Stomach (tissue), 4 donors: ENCODE results near the gene HDHD5.
"Not testable (repeated sequence)": the region's sequence is repeated elsewhere in the genome, so short reads cannot be mapped to it uniquely, and the experiment has no call there.

Source experiments
- POLR2A ChIP-seq, 4 donors: fragments of 450-650 bp; IDR thresholded peaks; one replicate each; pipeline ENCODE4 v1.6.1; 2016; ENCODE audit warnings: antibody characterized with exemption in 4 of 4, control low read depth in 2 of 4, mild to moderate bottlenecking in 1 of 4, moderate library complexity in 1 of 4
- POLR2AphosphoS5 ChIP-seq, 3 donors: sonication (generic); formaldehyde crosslinking; IDR thresholded peaks; one replicate each; pipeline ENCODE4 v1.6.1; 2016; ENCODE audit warnings: antibody characterized with exemption in 3 of 3
- TF ChIP-seq, protein P1 (sequence below), 7 experiments: fragments of 450-650 bp in 4 of 7; fragments of 200-600 bp in 3 of 7; sonication (generic) in 3 of 7; IDR thresholded peaks; one replicate each; pipeline ENCODE4 v1.5.1; 2016 to 2019; ENCODE audit warnings: antibody characterized with exemption in 7 of 7, control low read depth in 2 of 7, mild to moderate bottlenecking in 1 of 7

DNA sequence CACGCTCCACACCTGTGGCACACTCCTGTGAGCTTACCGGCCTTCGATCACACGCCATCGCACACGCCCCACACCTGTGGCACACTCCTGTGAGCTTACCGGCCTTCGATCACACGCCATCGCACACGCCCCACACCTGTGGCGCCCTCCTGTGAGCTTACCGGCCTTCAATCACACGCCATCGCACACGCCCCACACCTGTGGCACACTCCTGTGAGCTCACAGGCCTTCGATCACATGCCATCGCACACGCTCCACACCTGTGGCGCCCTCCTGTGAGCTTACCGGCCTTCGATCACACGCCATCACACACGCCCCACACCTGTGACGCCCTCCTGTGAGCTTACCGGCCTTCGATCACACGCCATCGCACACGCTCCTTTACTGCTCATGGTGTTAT is 11.6 kb downstream of the HDHD5 start:
- TF ChIP-seq, protein P1, sequence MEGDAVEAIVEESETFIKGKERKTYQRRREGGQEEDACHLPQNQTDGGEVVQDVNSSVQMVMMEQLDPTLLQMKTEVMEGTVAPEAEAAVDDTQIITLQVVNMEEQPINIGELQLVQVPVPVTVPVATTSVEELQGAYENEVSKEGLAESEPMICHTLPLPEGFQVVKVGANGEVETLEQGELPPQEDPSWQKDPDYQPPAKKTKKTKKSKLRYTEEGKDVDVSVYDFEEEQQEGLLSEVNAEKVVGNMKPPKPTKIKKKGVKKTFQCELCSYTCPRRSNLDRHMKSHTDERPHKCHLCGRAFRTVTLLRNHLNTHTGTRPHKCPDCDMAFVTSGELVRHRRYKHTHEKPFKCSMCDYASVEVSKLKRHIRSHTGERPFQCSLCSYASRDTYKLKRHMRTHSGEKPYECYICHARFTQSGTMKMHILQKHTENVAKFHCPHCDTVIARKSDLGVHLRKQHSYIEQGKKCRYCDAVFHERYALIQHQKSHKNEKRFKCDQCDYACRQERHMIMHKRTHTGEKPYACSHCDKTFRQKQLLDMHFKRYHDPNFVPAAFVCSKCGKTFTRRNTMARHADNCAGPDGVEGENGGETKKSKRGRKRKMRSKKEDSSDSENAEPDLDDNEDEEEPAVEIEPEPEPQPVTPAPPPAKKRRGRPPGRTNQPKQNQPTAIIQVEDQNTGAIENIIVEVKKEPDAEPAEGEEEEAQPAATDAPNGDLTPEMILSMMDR (IDR thresholded peaks at IDR 0.05): not testable (repeated sequence)
- TF ChIP-seq POLR2AphosphoS5, POLR2A (IDR thresholded peaks at IDR 0.05): not testable (repeated sequence)
